GM18508 (cell line): ENCODE results near the gene PCNX2.
A peak's percentile ranks its signal among the peaks of the same experiment; 100 is the strongest.

Experiments used
- ATAC-seq: cut with Tn5 transposase; IDR thresholded peaks from one replicate; pipeline ENCODE4 v1.9.1; 2021; ENCODE audit warnings: moderate number of reproducible peaks; ENCODE audit not compliant: insufficient read depth, unreplicated experiment

Gene PCNX2

DNA sequence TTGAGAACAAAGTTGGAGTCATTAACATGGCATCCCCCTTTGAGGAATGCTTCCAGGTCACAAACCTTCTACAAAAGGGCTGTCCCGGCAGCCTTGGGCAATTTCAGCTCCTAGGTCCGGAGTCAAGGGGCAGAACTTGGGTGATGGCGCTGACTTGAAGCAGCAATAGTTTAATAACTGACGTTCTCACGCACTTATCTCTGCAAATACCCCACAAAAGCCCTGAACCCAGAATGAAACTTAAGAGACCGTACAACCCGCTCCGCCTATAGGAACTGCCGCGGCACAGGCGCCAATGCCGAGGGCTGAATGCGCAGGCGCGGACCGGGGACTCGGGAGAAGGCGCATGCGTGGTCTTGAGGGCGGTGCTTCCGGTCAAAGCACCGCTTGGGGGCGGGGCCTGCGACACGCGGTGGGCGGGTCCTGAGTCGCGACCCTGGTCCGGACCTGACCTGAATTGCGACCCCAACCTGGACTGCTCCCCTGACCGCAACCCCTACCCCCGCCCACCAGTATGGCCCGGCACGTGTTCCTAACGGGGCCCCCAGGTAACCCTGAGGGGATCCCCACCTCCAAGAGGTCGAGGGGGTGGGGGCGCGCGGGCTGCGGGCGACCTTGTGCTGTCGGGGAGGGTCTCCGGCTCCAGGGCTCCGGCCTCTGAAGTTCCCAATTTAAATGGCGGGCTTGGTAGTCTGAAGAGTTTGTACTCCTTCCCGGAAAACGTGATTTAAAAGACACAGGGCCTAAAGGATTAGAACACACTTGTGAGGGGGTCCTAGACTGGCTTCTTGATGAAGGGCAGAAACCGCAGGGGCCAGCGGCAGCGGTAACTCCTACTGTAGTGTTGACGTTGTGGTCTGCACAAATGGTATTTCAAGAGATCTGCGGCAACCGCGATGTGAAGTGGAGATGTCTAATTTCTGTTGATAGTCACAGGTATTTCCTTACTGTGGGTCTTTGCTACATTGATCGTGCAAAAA lies 345.0 kb downstream of the PCNX2 start, which contains the start of gene NTPCR:
NTPCR (plus strand) TSS at position 415 of the 980 bp plus-strand sequence; CDS start at position 515, 100 bp downstream.
- ATAC-seq: peak; percentile 66

DNA sequence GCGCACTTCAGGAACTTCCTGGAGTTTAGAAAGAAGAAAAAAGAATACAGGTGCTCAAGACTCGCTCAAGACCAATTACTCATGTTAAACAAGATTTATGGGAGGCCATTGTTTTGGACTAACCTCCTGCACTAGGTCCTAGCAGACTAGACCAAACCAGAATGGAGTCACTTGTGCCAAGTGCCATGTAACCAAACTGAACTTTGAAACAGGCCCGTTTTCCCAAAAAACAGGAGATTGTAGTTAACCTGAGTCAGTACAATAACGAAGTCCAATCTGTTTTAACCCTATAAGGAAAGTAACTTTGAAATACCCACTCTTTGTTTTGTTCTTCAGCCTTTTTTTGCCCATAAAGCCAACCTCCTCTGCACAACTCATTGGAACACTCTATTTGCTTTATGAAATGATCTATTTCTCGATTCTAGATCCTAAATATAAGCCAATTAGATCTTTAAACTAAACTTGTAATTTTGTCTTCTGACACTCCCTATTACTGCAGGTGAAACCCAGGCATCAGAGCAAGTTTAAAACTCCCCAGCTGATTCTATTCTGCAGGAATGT lies 345.8 kb downstream of the PCNX2 start:
- no peak for ATAC-seq

DNA sequence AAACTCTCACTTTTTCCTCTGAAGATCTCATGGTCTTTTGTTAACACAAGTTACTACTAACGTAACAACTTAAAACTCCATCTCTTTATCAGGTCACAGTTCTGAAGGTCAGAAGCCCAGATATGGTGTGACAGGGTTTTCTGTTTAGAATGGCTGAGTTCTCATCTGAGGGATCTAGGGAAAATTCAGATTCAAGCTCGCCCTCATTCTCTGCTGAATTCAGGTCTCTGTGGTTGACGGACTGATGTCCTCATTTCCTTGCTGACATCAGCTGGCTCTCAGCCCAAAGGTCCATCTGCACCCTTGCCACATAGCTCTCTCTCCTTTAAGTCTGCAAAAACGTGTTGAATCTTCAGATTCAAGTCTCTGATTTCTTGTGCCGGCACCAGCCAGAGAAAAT lies 351.2 kb downstream of the PCNX2 start:
- no peak for ATAC-seq

DNA sequence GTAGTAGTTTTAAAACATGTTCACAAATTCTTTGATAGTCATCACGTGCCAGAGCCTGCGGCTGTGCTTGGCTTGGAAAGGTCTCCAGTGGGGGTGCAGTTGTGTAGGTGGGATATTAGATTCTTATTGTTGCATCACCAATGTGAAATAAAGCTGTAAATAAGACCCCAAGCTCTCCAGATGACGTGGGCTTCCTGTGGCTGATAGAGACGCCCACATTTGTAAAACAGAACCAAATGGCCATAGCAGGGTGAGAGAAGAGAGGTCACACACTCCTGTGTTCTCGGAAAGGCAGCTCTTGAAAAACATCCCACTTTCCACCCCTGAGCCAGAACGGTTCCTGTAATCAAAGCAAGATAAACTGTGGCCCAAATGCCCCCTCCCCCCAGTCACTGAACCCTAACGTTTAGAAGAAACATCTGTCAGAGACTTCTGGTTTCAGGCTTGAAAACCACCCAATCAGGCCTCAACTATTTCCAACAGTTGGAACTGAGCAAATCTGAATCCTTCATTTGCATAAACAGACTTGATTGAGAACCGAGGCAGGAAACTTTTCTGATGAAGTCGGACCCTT lies 351.8 kb downstream of the PCNX2 start:
- ATAC-seq: no peak

DNA sequence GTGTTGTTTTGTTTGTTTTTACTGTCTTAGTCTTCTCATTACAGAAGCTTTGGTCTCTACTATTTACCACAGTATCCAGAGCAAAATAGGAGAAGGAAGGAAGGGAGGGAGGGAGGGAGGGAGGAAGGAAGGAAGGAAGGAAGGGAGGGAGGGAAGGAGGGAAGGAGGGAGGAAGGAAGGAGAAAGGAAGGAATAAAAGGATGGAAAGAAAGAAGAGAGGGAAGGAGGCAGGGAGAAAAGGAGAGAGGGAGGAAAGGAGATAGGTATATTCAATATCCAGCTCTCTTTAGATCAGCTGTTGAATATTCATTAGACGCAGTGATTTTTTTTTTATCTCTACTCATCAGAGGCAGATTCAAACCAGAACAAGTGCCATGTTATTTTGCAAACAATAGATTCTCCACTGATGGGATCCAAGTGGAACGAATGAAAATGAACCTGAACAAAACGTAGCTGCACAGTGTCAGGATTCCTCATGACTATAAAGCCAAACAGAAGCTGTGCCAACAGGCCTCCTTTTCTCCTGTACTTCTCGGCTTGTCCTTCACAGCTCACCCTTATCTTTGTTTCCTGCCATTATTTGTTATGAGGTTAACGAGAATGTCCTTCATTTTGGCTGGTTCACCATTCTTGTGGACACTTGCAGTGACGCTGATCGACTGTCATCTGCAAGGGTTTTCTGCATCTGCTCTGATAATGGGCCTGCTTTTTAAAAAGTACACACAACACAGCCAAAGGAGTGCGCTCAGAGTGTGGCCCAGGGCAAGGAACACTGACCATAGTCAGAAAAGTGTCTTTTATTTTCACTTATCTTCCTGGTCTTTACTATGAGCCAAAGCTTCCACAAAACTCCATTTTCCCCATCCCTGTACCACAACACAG lies 352.9 kb downstream of the PCNX2 start:
- ATAC-seq: no peak

DNA sequence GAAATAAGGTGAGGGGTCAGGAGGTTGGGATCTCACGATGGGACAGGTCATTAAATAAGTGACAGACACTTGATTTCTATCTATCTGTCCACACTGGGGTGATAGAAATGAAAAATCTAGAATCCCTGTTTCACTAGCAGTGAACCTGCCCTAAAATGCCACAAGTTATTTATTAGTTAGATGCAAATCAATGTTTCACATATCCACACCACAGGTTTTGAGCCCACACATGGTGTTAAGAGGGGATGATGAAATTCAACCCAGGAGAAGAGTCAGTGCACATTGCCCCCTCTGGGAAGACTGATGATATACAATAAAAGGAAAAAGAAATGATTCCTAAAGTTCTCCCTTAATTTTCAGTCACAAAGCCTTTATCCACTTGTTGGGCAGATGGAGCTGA lies 355.3 kb downstream of the PCNX2 start:
- no peak for ATAC-seq

DNA sequence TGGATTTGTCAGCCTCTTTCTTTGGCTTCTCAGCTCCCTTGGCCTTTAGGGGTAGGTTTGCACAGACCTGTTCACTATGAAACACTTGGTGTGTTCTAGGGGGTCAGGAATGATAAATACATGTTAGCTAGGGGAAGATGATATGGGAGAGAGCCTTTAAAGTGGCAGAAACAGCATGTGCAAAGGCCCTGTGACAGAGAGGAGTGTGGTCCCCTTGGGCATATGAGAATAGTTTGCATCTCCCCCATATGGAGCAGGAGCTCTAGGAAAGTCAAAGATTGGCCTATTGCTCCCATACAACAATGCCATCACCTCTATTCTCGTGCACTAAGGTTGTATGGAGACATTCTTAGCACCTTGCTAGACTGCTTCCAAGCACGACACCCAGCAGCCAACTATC lies 355.8 kb downstream of the PCNX2 start:
- ATAC-seq: no peak

DNA sequence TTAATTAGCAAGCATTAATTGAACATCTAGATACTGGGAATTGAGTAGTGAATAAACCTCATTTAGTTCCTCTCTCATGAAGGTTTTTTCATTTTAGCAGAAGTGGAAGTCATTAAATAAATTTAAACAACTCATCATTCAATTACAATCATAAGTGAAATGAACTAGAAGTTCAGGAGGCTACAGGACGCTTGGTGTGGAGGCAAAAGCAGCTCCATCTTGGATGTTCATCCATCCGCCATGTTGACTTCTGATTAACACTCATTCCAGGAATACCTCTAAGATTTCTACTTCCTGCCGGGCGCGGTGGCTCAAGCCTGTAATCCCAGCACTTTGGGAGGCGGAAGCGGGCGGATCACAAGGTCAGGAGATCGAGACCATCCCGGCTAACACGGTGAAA lies 356.6 kb downstream of the PCNX2 start:
- ATAC-seq: no peak

DNA sequence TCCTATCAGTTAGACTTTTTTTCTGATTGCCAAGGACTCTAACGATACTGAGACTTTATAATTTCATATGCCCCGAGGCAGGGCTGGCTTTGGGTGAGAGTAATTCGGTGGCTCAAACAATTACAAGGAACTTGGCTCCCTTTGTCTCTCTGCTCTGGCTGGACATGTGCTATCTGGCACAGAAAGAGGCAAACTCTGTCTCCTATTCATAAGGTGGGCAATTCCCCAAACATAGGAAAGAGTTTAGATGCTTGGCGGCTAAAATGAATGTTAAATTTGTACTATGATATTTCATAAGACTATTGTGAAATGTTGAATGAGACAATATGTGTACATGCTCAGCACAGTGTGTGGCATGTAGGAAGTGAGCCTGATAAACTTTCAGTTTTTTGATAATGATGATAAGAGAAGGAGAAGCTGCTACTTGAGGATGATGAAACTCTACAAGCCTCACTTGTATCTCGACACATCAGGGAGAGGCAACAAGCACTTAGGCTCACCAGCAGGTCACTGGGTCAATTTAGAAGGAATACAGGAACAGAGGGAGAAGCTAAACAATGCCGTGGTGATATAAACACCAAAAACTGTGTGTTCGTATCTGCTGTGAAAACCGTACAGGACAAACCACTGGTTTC lies 357.7 kb downstream of the PCNX2 start:
- no peak for ATAC-seq

DNA sequence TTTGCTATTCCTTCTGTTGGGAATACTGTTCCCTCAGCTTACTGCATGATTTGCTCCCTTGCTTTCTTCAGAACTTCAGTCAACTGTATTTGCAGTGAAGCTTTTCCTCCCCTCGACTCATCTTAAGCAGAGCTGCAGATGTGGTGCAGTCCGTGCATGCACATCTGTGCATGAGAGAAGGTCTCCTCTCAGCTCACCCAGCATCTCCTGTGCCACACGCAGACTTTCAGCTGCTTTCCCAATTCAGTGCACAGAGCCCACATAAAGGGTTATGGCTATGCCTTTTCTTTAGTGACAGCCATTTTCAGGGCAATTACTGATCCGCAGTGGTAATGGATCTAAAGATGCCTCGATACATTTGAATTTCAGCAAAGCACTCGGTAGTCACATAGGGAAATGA lies 358.6 kb downstream of the PCNX2 start:
- ATAC-seq: no peak
